IPS-20b (cell line): Measurements from ENCODE around the gene TAF13.

Experiments used
- H3K27ac ChIP-seq: one replicate; pipeline ENCODE4 v1.5.1; 2013; ENCODE audit warnings: low read length
- H3K27me3 ChIP-seq: 2 replicates; pipeline ENCODE4 v1.6.1; 2013; ENCODE audit warnings: mild to moderate bottlenecking, low read length, inconsistent platforms; ENCODE audit not compliant: insufficient read depth
- H3K36me3 ChIP-seq: 2 replicates; pipeline ENCODE4 v1.6.1; 2013; ENCODE audit warnings: low read depth, mild to moderate bottlenecking, inconsistent platforms, low read length, moderate library complexity; ENCODE audit not compliant: insufficient read depth
- H3K4me1 ChIP-seq: 2 replicates; pipeline ENCODE4 v1.6.1; 2013; ENCODE audit warnings: mild to moderate bottlenecking, control low read depth, inconsistent platforms, low read length, moderate library complexity; ENCODE audit not compliant: insufficient read depth
- H3K4me3 ChIP-seq: 2 replicates; pipeline ENCODE4 v1.5.1; 2013; ENCODE audit warnings: mild to moderate bottlenecking, low read length, inconsistent platforms
- H3K9ac ChIP-seq: 2 replicates; pipeline ENCODE4 v1.6.1; 2013; ENCODE audit warnings: low read depth, mild to moderate bottlenecking, inconsistent platforms, low read length, moderate library complexity
- H3K9me3 ChIP-seq: 2 replicates; pipeline ENCODE4 v1.6.1; 2013; ENCODE audit warnings: mild to moderate bottlenecking, low read depth, low read length, inconsistent platforms; ENCODE audit not compliant: insufficient read depth

Gene TAF13

DNA sequence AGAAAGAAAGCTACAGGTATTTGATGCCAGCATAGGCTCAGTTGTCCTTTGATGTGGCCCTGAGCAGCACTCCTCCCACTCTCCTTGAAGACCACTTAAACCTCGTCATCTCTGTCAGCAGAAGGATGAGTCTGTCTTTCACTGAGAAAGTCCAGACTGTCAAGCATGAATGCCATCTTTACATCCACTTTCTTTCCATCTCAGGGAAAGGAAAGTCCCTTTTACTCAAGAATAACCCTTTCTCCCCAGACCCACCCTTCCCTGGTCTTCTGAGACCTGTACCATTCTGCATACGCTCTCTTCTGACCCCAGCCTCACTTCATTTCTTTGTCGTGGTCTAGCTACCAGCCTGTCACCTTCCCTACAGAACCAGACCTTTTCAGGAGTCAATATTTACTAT, 34.1 kb upstream of the TAF13 start:
- H3K4me1 ChIP-seq = no peaks in the 10 kb centered on the region
- H3K27me3 ChIP-seq = peaks cover 59% of the 10 kb centered on the region
- no peak overlapping the region for H3K27ac ChIP-seq
- H3K36me3 ChIP-seq = no peaks in the 10 kb centered on the region
- H3K4me3 ChIP-seq = no peak overlapping the region
- H3K9ac ChIP-seq = no peak overlapping the region
- H3K9me3 ChIP-seq = no peaks in the 10 kb centered on the region

DNA sequence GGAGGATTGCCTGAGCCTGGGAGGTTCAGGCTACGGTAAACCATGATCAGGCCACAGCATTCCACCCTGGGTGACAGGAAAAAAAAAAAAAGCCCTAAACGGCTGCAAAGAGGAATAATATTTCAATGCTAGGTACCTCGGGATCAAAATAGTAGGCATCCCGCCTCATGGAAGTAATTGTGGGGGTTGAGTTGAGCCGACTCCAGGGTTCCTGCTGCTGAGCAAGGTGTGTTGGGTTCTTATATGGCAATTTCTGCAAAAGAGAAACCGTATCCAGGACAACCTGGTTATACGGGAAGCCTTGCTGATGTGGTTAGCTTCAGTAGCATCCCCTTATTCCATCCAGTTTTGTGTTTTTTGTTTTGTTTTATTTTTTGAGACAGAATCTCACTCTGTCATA, 32.0 kb upstream of the TAF13 start:
- Histone ChIP-seq H3K36me3 (no peaks in the 10 kb centered on the region; the same call in 1 of the 2 replicates), H3K9ac (no peak overlapping the region), H3K4me1 (no peaks in the 10 kb centered on the region), H3K9me3 (no peaks in the 10 kb centered on the region), H3K27ac (no peak overlapping the region), H3K27me3 (peaks cover 38% of the 10 kb centered on the region), H3K4me3 (no peak overlapping the region)

DNA sequence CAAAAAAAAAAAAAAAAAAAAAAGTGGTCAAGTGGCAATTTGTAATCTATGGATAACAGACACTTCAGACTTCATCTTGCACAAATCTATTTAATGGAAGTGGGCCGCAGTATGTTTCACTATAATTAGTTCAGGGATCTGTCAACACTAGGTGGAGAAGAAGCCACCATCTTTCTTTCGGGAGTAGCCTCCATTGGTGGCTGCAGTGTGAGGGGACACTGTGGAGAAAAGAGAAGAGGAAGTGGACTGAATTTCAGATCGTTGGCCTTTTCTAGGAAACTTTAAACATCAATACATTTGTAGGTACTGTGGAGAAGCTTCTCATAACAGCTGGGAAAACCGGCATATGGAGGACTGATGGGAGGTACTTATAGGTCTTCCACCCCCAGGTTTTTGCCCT, 30.1 kb upstream of the TAF13 start:
- Histone ChIP-seq H3K4me3 (no peak overlapping the region), H3K27ac (no peak overlapping the region), H3K9me3 (no peaks in the 10 kb centered on the region), H3K4me1 (no peaks in the 10 kb centered on the region), H3K9ac (no peak overlapping the region), H3K27me3 (peaks cover 21% of the 10 kb centered on the region), H3K36me3 (peaks cover 7% of the 10 kb centered on the region; the same call in 1 of the 2 replicates)

DNA sequence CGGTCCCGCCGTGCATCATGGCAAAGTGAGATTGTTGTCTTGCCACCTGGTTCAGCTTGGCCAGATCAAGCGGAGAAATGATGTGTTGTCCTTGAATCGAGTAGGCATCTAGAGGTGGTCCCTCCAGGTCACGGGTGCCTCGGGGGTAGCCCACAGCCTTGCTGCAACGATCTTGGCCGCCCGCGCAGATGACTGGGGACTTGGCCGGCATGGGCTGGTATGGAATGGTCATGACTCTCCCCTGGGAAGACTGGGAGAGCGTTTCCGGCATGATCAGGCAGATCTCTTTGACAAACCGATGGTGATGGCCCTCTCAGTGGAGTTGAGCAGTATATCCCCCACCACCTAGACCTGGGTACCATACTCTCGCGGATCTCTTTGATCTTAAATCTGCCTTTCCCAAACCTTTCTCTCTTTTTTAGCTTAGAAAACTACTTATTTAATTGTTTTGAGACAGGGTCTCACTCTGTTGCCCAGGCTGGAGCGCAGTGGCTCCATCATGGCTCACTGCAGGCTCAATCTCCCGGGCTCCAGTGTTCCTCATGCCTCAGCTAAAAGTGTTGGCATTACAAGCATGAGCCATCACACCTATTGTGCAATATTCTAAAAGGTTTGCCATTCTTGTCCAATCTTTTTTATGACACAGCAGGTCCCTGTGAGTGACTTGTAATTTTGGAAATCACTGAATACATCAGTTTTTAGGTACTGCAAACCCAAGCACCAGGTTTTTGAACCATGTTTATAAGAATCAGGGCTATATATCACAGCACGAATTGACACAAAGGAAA, 28.8 kb upstream of the TAF13 start:
- Histone ChIP-seq H3K4me3 (no peak overlapping the region), H3K9ac (no peak overlapping the region), H3K27ac (no peak overlapping the region), H3K4me1 (no peaks in the 10 kb centered on the region), H3K27me3 (peaks cover 9% of the 10 kb centered on the region), H3K36me3 (peaks cover 7% of the 10 kb centered on the region; the same call in 1 of the 2 replicates), H3K9me3 (no peaks in the 10 kb centered on the region)

DNA sequence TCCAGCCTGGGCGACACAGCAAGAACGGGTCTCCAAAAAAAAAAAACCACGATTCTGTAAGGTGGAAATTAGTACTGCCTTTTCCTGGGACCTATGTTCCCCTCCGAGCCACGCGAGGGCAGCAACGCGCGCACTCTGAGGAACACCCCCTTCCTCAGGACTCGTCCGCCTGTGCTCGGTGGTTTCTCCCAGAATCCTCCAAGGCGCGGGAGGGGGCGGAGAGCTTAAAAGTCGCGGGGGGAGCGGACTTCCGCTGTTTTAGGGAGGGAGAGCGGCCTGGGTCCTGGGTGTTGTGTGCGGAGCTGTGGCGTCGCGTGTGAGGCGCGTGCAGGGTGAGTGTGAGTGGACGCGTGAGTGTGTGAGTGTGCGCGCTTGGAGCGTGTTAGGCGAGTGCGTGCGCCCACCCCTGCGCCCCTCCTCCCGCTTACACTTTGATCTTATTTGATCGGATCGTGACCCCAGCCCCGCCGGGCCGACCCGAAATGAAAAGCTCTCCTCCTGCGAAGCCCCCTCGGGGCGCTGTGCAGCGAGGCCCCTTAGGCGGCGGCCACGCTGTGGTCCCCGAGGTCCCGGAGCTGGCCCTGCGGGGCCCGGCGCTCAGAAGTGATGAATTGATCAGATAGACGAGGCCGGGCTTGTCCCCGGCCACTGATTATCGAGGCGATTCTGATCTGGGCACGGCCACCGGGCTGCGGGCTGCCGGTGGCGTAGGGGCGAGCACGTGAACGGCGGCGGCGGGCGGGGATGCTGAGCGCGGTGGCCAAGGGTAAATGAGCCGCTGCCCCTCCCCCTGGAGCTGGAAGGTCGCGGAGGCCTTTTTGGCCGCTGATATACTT, 24.4 kb upstream of the TAF13 start:
- Histone ChIP-seq H3K4me3 (peak overlapping the region; percentile 98), H3K27ac (peak overlapping the region; percentile 40), H3K9me3 (no peaks in the 10 kb centered on the region), H3K4me1 (no peaks in the 10 kb centered on the region), H3K36me3 (peaks cover 8% of the 10 kb centered on the region; the same call in 1 of the 2 replicates), H3K9ac (peak overlapping the region; percentile 97), H3K27me3 (no peaks in the 10 kb centered on the region)

DNA sequence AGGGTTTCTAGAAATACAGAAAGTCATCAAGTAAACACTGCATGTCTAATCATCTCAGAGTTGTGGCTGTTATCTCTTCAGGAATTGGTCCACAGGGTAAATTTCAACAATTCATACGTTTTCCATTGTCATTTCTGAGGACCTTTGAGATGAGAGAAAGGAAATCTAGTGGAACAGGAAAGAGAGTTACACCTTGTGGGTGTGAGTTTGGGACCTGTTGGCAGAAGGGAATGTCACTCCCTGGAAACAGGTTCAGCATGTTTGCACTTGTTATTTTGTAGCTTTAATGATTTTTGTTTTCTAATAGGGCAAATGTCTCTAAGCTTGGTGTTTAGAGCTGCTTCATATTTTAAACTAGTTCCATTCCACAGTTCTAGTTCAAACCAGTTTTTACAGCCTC, 20.3 kb upstream of the TAF13 start:
- H3K27ac ChIP-seq = no peak overlapping the region
- no peaks in the 10 kb centered on the region for H3K9me3 ChIP-seq
- H3K27me3 ChIP-seq = no peaks in the 10 kb centered on the region
- peaks cover 15% of the 10 kb centered on the region for H3K36me3 ChIP-seq
- H3K4me3 ChIP-seq = no peak overlapping the region
- peaks cover 9% of the 10 kb centered on the region for H3K4me1 ChIP-seq
- no peak overlapping the region for H3K9ac ChIP-seq

DNA sequence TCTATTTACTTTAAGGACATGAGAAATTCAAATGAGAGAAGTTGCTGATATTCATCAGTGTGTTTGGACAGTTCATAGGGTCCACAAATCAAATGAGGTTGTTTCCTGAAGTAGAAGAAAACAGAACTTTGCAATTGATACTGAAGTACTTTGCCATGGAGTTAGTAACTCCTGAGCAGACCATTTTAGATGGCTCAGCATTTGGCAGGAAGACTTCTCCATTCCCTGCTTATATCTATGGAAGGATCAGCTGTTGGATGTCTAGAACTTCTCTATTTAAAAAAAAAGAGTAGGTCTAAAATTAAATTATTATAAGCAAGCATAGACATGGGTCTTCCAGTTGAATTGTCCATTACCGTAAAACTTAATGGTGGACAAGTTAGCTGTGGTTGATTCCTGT, 19.8 kb upstream of the TAF13 start:
- Histone ChIP-seq H3K9me3 (no peaks in the 10 kb centered on the region), H3K36me3 (peaks cover 15% of the 10 kb centered on the region), H3K4me3 (no peak overlapping the region), H3K27ac (no peak overlapping the region), H3K4me1 (peaks cover 9% of the 10 kb centered on the region), H3K27me3 (no peaks in the 10 kb centered on the region), H3K9ac (no peak overlapping the region)

DNA sequence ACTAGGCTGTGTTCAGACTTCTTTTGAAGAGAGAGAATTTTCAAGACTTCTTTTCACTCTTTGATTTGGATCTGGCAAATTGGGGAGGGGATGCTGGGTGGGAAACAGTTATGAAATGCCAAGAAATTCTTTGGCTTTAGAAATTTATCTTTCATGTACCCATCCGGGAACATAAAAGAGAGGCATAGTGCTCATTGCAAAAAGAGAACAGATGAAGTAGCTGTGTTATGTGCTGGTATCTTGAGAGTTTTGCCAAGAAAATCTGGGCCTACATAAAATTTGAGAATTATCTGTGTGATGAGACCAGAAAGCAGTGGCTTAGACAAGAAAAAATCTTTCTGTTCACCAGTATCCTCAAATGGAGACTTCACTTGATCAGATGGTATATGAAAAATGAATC, 19.1 kb upstream of the TAF13 start:
- Histone ChIP-seq H3K4me1 (peaks cover 9% of the 10 kb centered on the region), H3K27me3 (no peaks in the 10 kb centered on the region), H3K9ac (no peak overlapping the region), H3K27ac (no peak overlapping the region), H3K9me3 (no peaks in the 10 kb centered on the region), H3K4me3 (no peak overlapping the region), H3K36me3 (peaks cover 15% of the 10 kb centered on the region)

DNA sequence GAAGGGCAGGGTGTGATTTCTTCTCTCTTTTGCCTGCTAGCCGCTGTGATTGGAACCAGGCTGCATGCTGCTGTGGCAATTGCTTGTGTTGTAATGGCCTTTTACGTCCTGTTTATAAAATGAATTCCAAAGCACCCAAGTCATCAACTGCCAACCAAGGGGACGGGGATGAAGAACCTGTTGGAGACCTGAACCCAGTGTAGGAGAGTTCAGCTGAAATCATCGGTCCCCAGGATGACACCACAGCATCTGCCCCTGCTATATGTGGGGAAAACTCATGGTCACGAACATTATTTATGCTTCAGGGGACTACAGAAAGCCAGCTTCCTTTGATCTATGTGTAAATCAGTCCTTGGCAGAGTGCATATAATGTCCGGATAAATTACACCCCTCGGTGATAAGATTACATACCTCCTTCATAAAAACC, 18.6 kb upstream of the TAF13 start:
- peaks cover 9% of the 10 kb centered on the region for H3K4me1 ChIP-seq
- H3K36me3 ChIP-seq = peaks cover 15% of the 10 kb centered on the region
- no peak overlapping the region for H3K27ac ChIP-seq
- no peaks in the 10 kb centered on the region for H3K9me3 ChIP-seq
- no peak overlapping the region for H3K9ac ChIP-seq
- H3K27me3 ChIP-seq = no peaks in the 10 kb centered on the region
- H3K4me3 ChIP-seq = no peak overlapping the region

DNA sequence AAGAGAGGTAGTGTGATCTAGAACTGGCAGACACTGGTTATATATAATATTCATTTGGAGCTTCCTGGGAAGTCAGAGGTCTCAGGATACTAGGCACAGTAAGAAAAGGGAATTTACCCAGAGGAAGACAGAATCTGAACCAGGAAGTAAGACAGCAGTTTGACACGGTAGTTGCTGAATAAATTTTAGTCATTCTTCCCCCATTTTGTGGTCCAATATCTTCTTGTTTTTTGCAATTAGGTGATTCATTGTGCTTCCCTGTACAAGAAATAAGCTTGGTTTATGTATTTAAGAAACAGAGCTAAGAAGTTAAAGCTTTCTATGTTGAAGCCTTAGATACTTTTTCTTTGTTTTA, 16.0 kb upstream of the TAF13 start:
- Histone ChIP-seq H3K36me3 (peaks cover 15% of the 10 kb centered on the region), H3K9ac (peak overlapping the region; percentile 90), H3K4me1 (peaks cover 9% of the 10 kb centered on the region), H3K27me3 (no peaks in the 10 kb centered on the region), H3K4me3 (peak overlapping the region; percentile 91), H3K9me3 (no peaks in the 10 kb centered on the region), H3K27ac (no peak overlapping the region)

DNA sequence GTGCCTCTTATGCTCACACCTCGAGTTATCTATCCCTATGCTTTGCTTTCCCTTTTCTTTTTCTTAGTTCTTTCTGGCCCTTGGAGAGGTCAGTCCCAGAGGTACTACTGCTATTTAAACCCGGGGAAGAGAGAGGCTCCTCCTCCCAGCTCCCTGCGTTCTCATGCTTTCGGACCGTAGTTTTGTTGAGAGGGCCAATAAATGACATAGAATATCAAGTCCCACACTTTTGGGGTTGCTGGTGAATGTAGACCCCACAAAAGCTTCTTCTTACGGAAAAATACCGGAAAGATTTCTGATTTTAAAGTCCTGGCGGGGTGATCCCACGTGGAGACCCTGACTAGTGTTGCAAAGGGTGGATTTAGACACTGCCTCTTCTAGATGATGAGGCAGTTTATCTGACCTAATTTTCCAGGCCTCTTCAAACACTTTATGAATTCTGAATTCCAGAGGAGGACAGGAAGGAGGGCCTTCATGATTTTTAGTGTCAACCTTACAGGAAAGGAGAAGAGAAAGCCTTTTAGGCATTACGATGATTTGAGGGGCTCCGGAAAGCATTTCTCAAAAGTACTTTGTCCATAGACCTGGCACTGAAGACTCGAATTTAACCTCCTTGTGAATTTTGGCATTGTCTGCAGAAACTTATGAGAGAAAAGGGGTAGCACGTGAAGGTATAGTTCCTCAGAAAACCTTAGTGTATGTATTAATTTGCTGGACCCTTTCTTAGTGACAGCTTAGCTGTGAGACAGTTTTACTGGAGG, 15.5 kb upstream of the TAF13 start:
- Histone ChIP-seq H3K27me3 (no peaks in the 10 kb centered on the region), H3K4me3 (peak overlapping the region; percentile 91), H3K4me1 (peaks cover 9% of the 10 kb centered on the region)

More for the DNA sequence above, 15.5 kb upstream of the TAF13 start:
- Histone ChIP-seq H3K9ac (peak overlapping the region; percentile 90), H3K9me3 (no peaks in the 10 kb centered on the region), H3K27ac (no peak overlapping the region), H3K36me3 (peaks cover 15% of the 10 kb centered on the region)
